HTR-8/SVneo (cell line): ENCODE measurements around the gene FAF2.

Experiments used
- DNase-seq: peaks from one replicate; pipeline ENCODE4 v3.0.0; 2011; ENCODE audit warnings: low spot score, mixed read lengths; ENCODE audit not compliant: insufficient read length
- FAIRE-seq: peaks from 2 replicates; lab custom pipeline; 2011; peaks lifted over from hg19 to GRCh38; lab: Jason Lieb, UNC

Gene FAF2

GRCh38 chr5:176491901-176492300 lies 43.7 kb downstream of the FAF2 start:
- peak; percentile 16 for FAIRE-seq
- DNase-seq = no peak

DNA sequence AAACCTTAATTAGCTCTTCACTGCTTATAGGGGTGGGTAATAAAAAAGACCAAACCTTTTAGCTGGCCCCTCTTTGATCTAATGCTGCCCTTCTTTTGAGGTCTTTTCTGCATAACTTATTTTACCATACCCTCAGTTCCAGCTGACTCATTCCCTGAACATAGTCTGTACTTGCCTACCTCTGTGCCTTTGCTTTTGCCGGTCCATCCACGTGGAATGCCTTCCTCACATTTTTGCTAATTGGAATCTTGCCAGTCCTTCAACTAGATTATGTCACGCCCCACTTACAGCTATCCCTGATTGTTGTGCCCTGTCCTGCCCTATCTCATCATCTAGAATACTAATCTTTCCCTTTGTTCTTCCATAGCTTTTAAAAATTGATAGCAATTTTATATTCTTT lies 44.2 kb downstream of the FAF2 start:
- FAIRE-seq = no peak
- DNase-seq = no peak

DNA sequence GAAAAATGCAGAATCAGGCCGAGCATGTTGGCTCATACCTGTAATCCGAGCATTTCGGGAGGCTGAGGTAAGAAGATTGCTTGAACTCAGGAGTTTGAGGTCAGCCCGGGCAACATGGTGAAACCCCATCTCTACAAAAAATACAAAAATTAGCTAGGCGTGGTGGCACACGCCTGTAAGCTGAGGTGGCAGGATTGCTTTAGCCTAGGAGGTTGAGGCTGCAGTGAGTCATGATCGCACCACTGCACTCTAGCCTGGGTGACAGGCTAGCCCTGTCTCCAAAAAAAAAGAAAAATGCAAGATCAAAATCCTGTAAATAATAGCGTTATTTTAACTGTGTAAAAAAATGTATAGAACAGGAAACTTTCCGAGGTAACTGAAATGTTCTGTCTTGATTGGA lies 49.7 kb downstream of the FAF2 start:
- DNase-seq = no peak
- no peak for FAIRE-seq

- DNase-seq = no peak
- no peak for FAIRE-seq
These were observed 51.1 kb downstream of the FAF2 start for GRCh38 chr5:176499273-176499672.

- no peak for FAIRE-seq
- no peak for DNase-seq
These were observed 52.3 kb downstream of the FAF2 start for GRCh38 chr5:176500511-176500910.

GRCh38 chr5:176501333-176501732 lies 53.1 kb downstream of the FAF2 start:
- FAIRE-seq = no peak
- DNase-seq = no peak

- FAIRE-seq = no peak
These were observed 55.3 kb downstream of the FAF2 start for GRCh38 chr5:176503496-176503895.

DNA sequence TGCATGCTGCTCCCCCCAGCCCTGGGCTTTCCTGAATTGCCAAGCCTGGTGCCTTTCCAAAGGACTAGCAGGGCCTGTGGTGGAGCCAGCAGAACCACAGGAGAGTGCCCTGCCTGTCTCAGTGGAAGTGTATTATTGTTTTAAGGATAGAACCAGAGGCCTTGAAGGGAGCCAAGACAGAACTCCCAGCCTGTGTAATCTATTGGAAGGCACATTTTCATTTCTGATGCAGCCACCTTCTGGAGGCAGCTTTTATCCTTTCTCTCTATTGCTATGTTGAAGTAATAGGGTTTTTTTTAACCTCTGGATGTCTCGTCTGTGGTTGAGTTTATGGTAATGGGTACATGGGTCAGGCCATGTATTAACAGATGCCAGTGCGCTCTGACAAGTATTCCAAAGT lies 59.7 kb downstream of the FAF2 start:
- FAIRE-seq (no peak), DNase-seq (no peak)

More at GRCh38 chr5:176503496-176503895, 55.3 kb downstream of the FAF2 start:
- DNase-seq = no peak

DNA sequence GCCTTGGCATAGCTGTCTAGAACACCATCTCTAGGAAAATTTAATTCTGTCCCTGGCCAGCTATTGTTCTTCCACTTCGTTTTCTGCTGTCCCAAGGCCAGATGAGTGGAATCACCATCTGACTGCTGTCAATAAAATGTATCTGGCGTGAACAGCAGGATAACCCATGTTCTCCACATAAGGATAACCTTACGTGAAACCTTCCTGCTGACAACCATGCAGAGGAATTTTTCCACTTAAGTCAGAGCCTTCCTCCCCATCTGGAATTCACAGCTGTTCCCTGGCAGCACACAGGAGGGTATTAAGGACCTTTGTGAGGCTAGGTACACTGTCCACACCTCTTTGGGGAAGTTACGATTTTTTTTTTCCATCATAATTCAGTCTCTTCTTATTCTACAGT lies 60.4 kb downstream of the FAF2 start:
- no peak for FAIRE-seq
- DNase-seq = no peak

GRCh38 chr5:176513788-176514187 lies 65.6 kb downstream of the FAF2 start:
- FAIRE-seq = no peak
- DNase-seq = no peak

GRCh38 chr5:176514244-176514950 lies 66.2 kb downstream of the FAF2 start:
- DNase-seq (no peak), FAIRE-seq (no peak)

- FAIRE-seq (no peak), DNase-seq (no peak)
These were observed 67.2 kb downstream of the FAF2 start for GRCh38 chr5:176515396-176515795.

GRCh38 chr5:176517053-176517661 lies 69.0 kb downstream of the FAF2 start:
- DNase-seq (no peak), FAIRE-seq (no peak)

- no peak for FAIRE-seq
- DNase-seq = no peak
These were observed 71.9 kb downstream of the FAF2 start for GRCh38 chr5:176519810-176520720.

DNA sequence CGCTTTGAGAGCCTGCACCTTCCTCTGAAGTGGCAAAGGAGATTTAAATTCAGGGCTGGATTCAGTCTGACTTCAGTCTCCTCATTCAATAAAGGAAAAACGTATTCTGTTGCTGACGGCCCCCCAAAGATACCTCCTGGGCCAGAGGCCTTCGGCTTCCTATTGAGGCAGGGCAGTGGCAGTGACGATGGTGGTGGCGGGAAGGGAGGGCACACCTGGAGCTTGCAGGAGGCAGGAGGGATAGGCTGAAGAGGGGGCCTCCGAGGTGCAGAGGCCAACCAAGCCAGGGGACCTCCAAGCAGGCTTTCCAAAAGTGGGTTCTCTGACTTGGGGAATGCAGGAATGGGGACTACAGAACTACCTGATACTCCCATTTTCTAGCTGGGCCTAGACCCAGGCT lies 73.1 kb downstream of the FAF2 start:
- FAIRE-seq (no peak), DNase-seq (no peak)

- no peak for DNase-seq
- FAIRE-seq = no peak
These were observed 73.6 kb downstream of the FAF2 start for GRCh38 chr5:176521699-176522263.

DNA sequence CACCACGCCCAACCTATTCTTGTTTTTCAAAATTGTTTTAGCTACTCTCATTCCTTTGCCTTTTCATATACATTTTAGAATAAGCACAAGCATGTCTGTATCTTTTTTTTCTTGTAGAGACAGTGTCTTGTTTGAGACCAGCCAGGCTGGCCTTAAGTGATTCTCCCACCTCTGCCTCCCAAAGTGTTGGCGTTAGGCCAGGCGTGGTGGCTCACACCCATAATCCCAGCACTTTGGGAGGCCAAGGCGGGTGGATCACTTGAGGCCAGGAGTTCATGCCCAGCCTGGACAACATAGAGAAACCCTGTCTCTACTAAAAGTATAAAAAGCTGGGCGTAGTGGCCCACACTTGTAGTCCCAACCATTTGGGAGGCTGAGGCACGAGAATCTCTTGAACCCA lies 76.0 kb downstream of the FAF2 start:
- FAIRE-seq (no peak), DNase-seq (no peak)

DNA sequence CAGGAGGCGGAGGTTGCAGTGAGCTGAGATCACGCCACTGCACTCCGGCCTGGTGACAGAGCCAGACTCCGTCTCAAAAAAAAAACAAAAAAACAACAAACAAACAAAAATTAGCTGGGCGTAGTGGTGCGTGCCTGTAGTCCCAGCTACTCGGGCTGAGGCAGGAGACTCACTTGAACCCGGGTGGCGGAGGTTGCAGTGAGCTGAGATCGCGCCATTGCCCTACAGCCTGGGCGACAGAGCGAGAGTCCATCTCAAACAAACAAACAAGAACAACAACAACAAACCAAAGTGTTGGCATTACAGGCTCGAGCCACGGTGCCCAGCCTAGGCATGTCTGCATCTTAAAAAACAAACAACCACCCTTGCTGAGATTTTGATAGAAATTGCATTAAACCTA lies 76.8 kb downstream of the FAF2 start:
- FAIRE-seq (no peak), DNase-seq (no peak)

DNA sequence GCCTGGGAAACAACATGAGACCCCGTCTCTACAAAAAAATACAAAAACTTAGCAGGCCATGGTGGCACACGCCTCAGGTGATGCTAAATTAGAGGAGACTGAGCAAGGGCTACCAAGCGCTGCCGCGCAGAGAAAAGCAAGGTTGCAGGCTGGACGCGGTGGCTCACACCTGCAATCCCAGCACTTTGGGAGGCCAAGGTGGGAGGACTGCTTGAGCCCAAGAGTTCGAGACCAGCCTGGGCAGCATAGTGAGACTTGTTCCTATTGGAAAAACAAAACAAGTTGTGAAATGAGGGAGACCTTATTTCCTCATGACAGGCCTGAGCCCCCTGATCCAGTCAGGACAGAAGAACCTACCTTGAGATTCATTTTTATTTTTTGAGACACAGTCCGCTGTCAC lies 77.5 kb downstream of the FAF2 start:
- no peak for DNase-seq
- FAIRE-seq = no peak

DNA sequence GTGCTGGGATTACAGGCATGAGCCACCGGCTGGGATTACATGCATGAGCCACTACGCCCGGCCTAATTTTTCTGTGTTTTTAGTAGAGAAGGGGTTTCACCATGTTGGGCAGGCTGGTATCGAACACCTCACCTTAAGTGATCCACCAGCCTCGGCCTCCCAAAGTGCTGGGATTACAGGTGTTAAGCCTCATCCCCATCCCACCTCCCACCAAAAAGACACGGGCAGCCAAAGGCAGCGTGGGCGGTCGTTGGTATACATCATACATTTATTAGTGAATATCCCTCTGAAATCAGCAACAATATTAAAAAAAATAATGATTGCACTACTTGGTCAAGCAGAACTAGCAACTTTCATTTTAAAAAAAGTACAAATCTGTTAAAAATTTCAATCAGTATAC lies 78.3 kb downstream of the FAF2 start:
- FAIRE-seq (no peak), DNase-seq (no peak)
